ENCODE results near the gene GRK4.

GRCh38 chr4:2942037-2942531, 21.3 kb upstream of the GRK4 start:
- no peak for TF ChIP-seq POLR2A (IDR thresholded peaks at IDR 0.05; ENCODE audit: low read depth, low read length)
- TF ChIP-seq TAF1 (IDR thresholded peaks at IDR 0.05; ENCODE audit: low read depth, low read length): no peak
